ENCODE data around the gene RAP2B.

The RAP2B gene

GRCh38 chr3:153195349-153195879, 33.4 kb downstream of the RAP2B start:
- no peak overlapping the region for H3K4me3 ChIP-seq (ENCODE audit: low read depth, low read length)
- TF ChIP-seq, protein P1, sequence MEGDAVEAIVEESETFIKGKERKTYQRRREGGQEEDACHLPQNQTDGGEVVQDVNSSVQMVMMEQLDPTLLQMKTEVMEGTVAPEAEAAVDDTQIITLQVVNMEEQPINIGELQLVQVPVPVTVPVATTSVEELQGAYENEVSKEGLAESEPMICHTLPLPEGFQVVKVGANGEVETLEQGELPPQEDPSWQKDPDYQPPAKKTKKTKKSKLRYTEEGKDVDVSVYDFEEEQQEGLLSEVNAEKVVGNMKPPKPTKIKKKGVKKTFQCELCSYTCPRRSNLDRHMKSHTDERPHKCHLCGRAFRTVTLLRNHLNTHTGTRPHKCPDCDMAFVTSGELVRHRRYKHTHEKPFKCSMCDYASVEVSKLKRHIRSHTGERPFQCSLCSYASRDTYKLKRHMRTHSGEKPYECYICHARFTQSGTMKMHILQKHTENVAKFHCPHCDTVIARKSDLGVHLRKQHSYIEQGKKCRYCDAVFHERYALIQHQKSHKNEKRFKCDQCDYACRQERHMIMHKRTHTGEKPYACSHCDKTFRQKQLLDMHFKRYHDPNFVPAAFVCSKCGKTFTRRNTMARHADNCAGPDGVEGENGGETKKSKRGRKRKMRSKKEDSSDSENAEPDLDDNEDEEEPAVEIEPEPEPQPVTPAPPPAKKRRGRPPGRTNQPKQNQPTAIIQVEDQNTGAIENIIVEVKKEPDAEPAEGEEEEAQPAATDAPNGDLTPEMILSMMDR (IDR thresholded peaks at IDR 0.05; ENCODE audit: low read depth, low read length, missing control alignments) = no peak
- DNase-seq (ENCODE audit: low read depth) = no peak

GRCh38 chr3:153209596-153209995, 47.6 kb downstream of the RAP2B start:
- TF ChIP-seq, protein P1 (IDR thresholded peaks at IDR 0.05; ENCODE audit: low read depth, low read length, missing control alignments) = no peak
- no peak for DNase-seq (ENCODE audit: low read depth)

GRCh38 chr3:153210146-153210545, 48.1 kb downstream of the RAP2B start:
- DNase-seq (ENCODE audit: low read depth) = no peak
- H3K4me3 ChIP-seq (ENCODE audit: low read depth, low read length) = no peak overlapping the region
- TF ChIP-seq, protein P1 (IDR thresholded peaks at IDR 0.05; ENCODE audit: low read depth, low read length, missing control alignments) = no peak

More at GRCh38 chr3:153209596-153209995, 47.6 kb downstream of the RAP2B start:
- no peak overlapping the region for H3K4me3 ChIP-seq (ENCODE audit: low read depth, low read length)

- TF ChIP-seq, protein P1 (IDR thresholded peaks at IDR 0.05; ENCODE audit: low read depth, low read length, missing control alignments) = no peak
- no peak for DNase-seq (ENCODE audit: low read depth)
- H3K4me3 ChIP-seq (ENCODE audit: low read depth, low read length) = no peak overlapping the region
Observed at GRCh38 chr3:153210660-153211059, 48.6 kb downstream of the RAP2B start.

- H3K4me3 ChIP-seq (ENCODE audit: low read depth, low read length) = no peak overlapping the region
- DNase-seq (ENCODE audit: low read depth) = no peak
- TF ChIP-seq, protein P1 (IDR thresholded peaks at IDR 0.05; ENCODE audit: low read depth, low read length, missing control alignments) = no peak
Observed at GRCh38 chr3:153215497-153215896, 53.5 kb downstream of the RAP2B start.

GRCh38 chr3:153215966-153216365, 53.9 kb downstream of the RAP2B start:
- TF ChIP-seq, protein P1 (IDR thresholded peaks at IDR 0.05; ENCODE audit: low read depth, low read length, missing control alignments) = no peak
- DNase-seq (ENCODE audit: low read depth) = no peak
- H3K4me3 ChIP-seq (ENCODE audit: low read depth, low read length) = no peak overlapping the region

DNA sequence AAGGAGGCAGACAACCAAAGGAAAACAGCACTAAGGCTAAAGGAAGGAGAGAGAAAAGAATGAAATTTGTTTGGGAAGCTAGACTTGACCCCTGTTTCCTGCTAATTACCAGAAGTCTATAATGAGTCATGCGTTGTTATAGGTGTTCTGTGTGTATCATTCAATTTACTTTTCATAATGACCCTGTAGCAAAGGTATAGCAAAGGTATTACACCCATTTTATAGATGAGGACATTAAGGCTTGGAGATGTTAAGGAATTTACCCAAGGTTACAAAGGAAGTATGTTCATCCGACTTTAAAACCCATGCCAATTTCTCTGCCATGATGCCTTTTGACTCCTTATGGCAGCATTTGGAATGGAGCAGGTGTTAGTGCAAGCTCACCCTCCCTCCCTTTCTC, 54.9 kb downstream of the RAP2B start:
- no peak for DNase-seq (ENCODE audit: low read depth)
- TF ChIP-seq, protein P1 (IDR thresholded peaks at IDR 0.05; ENCODE audit: low read depth, low read length, missing control alignments) = no peak
- no peak overlapping the region for H3K4me3 ChIP-seq (ENCODE audit: low read depth, low read length)
